ENCODE data around the gene SENP3.

The SENP3 gene

DNA sequence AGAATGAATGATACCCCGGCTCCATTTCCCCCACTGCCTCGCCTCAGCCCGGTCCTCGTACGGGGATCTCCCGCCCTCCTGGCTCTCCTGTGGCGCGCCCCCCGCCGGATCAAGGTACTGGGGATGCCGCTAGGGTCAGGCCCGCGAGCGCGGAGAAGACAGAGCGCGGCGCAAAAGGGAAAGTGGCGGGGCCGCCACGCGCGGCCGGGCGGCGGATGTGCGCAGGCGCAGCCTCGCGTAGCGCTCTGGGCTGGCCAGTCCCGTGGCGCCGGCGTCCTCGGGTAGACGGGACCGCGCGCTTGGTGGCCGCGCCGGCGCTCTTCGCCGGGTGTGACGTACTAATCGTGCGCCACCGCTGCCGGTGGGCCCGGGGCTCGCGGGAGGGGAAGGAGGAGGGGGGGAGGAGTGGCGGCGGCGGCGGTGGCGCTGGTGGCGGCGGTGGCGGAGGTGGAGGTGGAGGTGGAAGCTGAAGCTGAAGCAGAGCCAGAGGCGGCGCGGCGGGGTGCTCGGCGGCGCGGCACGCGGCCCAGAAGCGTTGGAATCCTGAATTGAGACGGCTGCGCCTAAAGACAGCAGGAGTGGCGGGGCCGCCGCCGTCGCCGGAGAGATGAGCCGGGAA, at the start of gene SENP3:
Gene SENP3 (plus strand): TSS at position 331 of the 619 bp plus-strand sequence. CDS start 1,158 bp downstream, outside the sequence.
- DNase-seq (ENCODE audit: low spot score): peak; percentile 86

DNA sequence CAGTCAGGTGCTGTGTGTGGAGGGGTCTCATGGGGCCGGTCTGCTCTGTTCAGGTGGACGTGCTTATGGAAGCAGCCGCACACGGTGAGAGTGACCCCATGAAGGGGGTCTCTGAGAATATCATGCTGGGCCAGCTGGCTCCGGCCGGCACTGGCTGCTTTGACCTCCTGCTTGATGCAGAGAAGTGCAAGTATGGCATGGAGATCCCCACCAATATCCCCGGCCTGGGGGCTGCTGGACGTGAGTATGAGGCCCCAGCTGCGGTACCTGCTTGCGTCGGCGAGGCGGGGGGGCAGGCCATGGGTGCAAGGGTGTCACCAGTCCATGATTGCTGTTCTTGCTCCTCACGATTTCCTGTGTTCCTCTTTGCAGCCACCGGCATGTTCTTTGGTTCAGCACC, 49.6 kb upstream of the SENP3 start:
- DNase-seq (ENCODE audit: low spot score): no peak

DNA sequence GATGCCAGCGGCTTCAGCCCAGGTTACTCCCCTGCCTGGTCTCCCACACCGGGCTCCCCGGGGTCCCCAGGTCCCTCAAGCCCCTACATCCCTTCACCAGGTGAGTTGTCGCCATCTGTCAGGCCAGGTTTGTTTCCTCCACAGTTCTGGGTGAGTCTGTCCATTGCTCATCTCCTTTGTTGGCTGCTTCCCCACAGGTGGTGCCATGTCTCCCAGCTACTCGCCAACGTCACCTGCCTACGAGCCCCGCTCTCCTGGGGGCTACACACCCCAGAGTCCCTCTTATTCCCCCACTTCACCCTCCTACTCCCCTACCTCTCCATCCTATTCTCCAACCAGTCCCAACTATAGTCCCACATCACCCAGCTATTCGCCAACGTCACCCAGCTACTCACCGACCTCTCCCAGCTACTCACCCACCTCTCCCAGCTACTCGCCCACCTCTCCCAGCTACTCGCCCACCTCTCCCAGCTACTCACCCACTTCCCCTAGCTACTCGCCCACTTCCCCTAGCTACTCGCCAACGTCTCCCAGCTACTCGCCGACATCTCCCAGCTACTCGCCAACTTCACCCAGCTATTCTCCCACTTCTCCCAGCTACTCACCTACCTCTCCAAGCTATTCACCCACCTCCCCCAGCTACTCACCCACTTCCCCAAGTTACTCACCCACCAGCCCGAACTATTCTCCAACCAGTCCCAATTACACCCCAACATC, 48.7 kb upstream of the SENP3 start:
- DNase-seq (ENCODE audit: low spot score): no peak

DNA sequence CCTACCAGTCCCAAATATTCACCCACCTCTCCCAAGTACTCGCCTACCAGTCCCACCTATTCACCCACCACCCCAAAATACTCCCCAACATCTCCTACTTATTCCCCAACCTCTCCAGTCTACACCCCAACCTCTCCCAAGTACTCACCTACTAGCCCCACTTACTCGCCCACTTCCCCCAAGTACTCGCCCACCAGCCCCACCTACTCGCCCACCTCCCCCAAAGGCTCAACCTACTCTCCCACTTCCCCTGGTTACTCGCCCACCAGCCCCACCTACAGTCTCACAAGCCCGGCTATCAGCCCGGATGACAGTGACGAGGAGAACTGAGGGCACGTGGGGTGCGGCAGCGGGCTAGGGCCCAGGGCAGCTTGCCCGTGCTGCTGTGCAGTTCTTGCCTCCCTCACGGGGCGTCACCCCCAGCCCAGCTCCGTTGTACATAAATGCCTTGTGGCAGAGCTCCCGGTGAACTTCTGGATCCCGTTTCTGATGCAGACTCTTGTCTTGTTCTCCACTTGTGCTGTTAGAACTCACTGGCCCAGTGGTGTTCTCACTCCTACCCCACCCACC, 47.8 kb upstream of the SENP3 start:
- no peak for DNase-seq (ENCODE audit: low spot score)

DNA sequence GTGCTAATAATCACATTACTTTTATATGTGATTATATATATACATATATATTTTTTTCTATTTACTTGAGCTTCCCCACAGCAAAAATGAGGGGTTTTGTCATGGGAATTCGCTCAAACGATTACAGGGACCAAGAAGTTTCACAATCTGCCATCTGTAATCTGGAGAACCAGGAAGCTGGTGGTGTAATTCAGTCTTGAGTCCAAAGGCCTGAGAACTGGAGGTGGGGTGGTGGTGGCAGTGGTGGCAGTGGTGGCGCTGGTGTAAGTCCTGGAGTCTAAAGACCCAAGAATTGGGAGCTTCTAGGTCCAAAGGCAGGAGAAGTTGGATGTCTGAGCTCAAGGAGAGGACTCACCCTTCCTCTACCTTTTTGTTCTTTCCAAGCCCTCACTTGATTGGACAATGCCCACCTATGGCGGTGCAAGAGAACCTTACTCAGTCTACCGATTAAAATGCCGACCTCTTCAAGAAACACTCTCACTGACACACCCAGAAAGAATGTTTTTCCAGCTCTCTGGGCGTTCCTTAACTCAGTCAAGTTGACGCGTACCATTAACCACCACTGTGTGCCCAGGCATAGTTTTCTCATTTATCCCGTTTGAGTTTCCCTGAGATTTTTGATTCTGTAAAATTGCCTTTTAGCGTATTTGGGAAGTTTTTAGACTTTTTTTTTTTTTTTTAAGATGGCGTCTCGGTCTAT, 45.7 kb upstream of the SENP3 start:
- DNase-seq (ENCODE audit: low spot score): no peak

DNA sequence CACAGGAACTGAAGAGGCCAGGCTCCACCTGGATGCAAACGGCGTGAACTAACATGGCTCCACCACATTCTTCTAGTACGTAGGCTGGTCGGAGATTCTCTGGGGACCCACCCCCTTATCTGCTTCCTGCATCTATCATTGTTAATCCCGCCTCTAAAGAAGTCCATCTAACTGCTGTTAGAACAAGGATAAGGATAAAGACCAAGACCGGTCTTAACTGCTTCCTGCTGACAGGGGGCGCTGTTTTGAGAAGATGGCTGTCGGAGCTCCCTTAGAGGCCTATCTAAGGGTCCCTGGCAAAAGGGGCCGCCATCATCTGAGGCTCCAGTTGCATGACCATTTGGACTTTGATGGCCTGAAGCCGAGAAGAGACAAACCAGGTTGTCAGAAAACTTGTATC, 38.7 kb upstream of the SENP3 start:
- peak; percentile 17 for DNase-seq (ENCODE audit: low spot score)

DNA sequence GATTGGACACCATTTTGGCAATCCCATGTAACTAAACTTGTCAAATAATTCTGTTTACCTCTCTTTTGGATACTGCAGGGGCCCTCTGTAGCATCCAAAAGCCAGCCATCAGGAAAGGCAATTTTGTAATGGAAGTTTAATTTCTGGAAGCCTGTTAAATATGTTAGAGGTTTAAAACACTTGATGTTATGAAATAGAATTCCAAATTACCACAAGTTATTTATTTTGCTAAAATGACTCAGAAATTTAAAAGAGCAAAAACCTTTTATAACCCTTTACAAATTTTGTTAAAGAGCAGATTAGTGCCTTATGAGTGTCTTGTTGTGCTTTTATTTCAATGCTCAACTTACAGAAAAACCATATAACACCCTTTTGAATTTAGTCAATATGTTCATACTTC, 32.9 kb upstream of the SENP3 start:
- no peak for DNase-seq (ENCODE audit: low spot score)

DNA sequence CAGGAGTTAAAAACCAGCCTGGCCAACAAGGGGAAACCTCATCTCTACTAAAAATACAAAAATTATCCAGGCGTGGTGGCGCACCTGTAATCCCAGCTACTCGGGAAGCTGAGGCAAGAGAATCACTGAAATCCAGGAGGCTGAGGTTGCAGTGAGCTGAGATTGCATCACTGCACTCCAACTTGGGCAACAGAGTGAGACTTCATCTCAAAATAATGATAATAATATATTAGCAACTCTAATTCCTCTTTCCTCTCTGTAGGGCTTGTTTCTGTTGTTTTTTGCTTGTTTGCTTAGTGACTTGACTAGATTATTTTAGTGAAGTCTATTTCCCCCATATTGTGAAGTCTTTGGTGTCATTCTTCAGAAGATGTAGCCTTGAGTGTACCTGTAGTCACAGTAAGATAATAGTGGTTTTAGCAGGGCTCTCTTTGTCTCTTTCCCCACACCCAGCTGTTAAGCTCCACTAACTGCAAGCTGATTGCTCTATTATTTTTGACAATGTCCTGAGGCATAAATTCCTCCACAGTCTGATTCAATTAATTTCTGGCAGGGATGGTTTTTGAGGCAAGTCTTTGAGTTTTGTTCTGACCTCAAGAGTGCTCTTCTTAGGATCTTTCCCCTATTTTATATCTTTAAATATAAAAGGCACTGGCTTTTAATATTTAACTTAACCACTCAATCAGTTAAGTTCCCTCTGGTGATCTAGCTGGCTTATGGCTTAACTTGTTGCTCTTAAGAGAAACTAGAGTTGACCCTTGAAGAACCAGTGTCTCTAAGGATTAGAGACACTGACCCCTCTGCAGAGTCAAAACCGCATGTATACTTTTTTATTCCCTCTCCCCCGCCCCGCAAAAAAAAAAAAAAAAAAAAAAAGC, 31.5 kb upstream of the SENP3 start:
- no peak for DNase-seq (ENCODE audit: low spot score)

DNA sequence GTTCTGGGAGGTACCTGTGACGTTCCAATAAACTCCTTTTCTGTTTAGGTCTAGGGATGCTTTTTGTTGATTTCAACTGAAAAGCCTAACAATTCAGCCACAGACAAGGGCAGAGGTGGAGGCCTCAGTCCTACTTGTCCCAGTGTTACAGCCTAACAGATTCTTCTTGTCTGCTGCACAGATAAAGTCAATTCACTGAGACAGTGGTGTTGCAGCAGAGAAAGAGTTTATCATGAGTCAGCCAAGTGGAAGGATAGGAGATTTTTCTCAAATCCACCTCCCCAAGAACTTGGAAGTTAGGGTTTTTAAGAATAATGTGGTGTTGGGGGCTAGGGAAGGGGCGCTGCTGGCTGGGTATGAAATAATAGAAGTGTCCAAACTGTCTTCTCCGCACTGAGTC, 23.7 kb upstream of the SENP3 start:
- no peak for DNase-seq (ENCODE audit: low spot score)

DNA sequence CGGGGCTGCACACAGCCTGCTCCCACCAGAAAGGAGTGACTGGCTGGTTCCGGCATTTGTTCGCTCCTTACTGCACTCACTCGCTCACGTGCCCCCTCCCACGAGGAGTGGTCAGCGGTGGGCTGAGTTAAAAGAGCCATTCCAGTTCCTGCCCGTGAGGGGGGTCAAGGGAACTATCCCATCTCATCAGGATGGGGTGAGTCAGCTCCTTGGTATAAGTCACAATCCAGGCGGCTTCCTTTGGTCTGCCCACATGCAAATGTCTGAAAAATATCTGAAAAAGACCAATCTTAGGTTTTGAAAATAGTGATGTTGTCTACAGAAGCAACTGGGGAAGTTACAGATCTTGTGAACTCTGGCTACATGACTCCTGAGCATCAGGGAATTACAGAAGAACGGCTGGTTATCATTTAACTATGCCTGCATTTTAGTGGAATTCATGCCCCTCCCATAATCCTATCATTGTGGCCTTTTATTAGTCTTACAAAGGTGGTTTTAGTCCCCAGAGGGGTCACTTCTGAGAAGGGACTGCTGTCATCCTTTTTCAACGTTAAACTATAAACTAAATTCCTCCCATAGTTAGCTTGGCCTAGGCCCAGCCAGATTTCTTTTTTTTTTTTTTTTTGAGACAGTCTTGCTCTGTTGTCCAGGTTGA, 22.7 kb upstream of the SENP3 start:
- peak; percentile 45 for DNase-seq (ENCODE audit: low spot score)

DNA sequence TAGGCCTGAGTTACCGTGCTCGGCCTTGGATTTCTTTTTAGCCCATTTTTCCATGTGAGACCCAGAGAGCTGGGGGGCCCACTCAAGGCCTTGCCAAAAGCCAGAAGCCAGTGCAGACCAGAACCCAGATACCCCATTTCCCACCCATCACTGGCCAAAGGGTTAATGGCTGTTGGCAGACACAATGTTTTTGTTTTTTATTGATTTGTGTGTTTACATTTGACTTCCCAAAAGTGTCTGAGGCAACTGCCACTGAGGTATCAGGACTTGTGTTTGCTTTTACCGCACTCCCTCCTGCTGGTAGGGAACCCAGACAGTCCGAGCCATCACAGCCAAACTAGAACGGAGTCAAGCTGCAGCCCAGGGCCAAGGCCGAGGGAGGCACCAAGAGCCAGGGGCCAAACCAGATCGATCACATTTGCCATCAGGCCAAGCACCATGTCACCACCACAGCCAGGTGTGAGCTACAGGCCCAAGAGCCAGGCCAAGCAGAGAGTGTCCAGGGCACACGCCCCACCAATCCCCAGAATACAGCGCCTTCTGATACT, 20.6 kb upstream of the SENP3 start:
- no peak for DNase-seq (ENCODE audit: low spot score)

DNA sequence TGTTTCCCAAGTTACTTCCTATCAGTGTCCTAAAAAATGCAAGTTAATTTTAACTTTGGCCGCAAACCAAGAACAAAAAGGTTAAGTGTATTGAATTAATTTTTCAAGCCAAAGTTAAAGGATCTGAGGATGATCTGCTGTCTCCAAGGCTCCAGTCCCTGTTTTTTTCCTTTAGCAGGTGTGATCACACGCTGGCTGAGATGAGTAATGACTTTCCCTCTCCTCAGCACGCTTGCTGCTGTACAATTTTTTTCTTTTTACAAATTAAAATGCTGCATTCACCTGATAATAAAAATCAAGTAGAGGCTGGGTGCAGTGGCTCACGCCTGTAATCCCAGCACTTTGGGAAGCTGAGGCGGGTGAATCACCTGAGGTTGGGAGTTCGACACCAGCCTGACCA, 16.8 kb upstream of the SENP3 start:
- DNase-seq (ENCODE audit: low spot score): no peak

DNA sequence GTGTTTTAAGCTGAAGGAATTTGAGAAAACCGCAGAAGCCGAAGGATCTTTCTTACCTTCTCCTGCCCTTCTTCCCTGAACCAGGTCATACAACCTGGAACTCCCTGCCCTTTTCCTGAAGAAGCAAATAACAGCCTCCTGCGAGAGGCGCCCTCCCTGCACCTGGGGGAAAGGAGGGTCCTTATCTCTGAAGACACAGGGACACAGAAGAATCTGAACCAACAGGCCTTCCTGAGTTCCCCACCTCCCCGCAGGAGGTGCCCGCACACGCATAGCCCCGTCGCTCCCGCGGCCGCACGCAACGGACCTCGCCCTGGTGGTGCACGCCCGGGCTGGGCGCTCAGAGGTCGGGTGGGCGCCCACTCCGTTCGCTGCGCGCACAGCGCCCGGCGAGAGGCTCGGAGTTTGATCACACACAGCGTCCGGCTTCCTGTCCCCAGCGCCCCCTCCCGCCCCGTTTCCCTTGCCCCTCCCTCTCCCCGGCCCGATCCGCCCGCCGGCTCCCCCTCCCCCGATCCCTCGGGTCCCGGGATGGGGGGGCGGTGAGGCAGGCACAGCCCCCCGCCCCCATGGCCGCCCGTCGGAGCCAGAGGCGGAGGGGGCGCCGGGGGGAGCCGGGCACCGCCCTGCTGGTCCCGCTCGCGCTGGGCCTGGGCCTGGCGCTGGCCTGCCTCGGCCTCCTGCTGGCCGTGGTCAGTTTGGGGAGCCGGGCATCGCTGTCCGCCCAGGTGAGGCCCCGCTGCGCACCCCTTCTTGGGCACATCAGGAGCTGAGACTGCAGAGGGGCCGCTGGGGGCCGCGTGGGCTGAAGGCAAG, 12.9 kb upstream of the SENP3 start, which contains the start of gene TNFSF12:
Gene TNFSF12 (plus strand): TSS at position 474 of the 816 bp plus-strand sequence. CDS start 96 bp downstream, at position 570.
- peak; percentile 21 for DNase-seq (ENCODE audit: low spot score)

DNA sequence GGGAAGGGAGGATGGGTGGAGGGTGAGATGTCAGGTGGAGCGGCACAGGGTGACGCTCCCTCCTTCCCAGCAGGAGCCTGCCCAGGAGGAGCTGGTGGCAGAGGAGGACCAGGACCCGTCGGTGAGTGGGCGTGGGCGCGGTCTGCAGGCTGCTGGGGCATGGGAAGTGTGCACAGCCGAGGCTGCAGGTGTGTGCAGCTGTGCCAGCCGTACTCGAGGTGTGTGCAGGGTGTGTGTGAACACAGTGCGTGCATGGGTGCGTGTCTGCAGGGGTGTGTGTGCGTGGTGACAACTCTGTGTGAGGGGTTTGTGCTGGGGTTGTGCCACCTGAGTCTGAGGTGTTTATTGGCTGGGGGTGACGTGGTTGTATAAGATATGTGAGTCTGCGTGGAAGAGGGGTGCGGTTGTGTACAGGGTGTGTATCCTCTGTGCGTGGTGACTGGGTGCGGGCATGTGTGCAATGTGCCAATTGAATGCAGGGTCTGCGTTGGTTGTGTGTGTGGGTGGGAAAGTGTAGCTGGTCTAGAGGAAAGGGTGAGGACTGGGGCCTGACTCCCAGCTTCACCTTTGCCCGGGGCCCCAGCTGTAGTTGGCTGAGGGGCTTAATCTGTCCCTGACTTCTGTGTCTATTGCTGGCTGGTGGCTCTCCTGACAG, 12.2 kb upstream of the SENP3 start:
- no peak for DNase-seq (ENCODE audit: low spot score)

DNA sequence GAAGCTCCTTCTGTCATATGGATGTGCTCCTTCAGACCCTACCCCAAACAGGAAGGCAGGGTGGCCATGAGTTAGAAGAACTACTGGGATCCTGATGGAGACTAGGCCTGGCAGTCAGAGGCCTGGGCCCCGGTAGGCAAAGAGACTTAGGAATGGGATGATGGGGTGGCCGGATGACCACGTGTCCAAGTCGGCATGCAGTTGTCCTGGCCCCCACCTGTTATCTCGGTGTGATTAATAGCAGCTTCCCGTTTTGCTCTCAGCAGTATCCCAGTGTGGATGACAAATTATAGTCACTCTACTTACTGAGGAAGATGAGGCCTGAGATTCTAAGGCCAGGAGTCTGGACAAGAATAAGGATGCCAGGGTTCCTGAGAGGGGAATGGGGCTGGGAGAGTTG, 11.4 kb upstream of the SENP3 start:
- peak; percentile 16 for DNase-seq (ENCODE audit: low spot score)

DNA sequence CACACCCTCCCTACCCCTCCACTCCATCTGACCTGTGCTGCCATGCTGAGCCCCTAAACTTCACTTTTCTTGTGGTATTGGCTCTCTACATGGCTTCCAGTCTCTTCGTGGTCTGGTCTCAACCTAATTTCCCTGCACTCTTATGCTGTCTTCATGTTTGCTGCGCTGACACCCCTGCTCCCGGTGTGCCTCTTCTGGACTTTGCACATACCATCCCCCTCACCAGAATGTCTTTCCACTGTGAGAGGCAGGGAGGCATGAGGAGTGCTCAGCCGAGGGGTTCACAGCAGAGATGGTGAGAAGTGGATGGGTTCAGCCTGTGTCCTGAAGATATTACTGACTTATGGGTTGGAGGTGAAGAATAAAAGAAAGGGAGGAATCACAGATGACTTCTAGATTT, 10.3 kb upstream of the SENP3 start:
- DNase-seq (ENCODE audit: low spot score): no peak

DNA sequence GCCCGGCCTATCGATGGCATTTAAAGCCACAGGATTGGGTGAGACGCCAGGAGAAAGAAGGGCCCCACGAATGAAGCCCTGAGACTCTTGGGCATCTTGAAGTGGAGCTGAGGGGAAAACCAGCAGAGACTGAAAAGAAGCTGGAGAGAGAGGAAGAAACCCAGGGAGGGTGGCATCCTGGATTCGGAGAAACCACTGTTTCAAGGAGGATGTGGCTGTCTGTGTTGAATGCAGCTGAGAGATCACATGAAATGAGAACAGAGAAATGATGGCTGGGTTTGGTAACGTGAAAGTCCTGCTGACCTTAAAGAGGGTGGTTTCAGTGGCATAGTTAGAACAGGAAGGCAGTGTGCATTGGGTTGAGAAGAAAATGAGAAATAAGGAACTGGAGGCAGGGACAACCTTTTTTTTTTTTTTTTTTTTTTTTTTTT, 9.1 kb upstream of the SENP3 start:
- no peak for DNase-seq (ENCODE audit: low spot score)

DNA sequence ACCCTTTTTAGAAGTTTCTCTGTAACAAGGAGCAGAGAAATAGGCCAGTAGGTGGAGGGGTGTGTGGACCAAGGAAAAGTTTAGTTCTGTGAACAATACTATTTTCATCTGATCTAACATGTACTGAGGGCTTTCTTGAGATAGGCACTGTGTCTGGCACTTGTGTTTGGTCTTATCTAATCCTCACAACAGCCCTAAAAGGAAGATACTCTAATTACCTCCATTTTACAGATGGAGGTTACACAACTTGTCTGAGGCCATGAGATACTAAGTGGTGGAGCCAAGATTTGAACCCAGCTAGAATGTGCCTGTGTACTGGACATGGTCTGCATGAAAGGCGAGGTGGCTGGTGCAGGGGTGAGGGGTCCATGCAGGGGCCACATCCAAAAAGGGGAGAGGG, 8.4 kb upstream of the SENP3 start:
- no peak for DNase-seq (ENCODE audit: low spot score)

DNA sequence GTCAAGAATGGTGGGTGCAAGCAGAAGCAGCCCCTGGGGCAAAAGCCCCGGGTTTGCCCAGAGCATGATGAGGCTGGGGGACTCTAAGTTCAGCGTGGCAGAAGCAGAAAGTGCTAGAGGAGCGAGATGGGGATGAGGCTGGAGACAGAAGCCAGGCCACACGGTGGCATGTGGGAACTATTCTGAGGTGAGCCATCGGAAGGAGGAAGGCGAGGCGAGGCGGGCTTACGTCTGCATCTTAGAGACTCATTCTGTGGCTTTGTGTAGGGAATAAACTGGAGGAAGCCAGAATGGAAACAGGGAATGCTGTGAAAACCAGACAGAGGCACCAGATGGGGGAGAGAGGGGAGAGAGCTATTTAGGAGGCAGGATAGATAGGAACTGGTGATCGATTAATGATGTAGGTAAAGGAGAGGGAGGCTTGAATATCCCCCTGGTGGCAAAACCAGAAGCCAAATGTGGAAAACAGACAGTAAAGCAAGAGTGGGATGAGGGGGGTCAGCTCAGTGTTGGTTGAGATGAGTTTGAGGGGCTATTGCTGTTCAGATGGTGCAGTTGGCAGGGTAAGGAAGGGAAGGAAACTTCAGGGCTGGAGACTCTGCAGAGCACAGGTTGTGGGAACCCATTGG, 6.3 kb upstream of the SENP3 start:
- no peak for DNase-seq (ENCODE audit: low spot score)

Data from kidney capillary endothelial cell (primary cell).